ENCODE data around the gene IMPA2. TPM values are rescaled to one million over a fixed set of nuclear protein-coding genes. Genes with fewer than 3 reads are reported as not detected.

Gene IMPA2
- total RNA-seq, 2 donors from 2014 or later = 8.4 to 26.6 TPM

- TF ChIP-seq CTCF (IDR thresholded peaks at IDR 0.05) = no peak
- Histone ChIP-seq H3K9me3 (no peaks in the 10 kb centered on the region), H3K4me3 (no peak overlapping the region), H3K27ac (no peak overlapping the region), H3K27me3 (replicated peaks; ENCODE audit: insufficient read depth) (no peaks in the 10 kb centered on the region), H3K4me1 (ENCODE audit: control insufficient read depth in 1 of 2, low read depth in 2 of 2) (peaks cover 0 to 12% of the 10 kb centered on the region in 2 donors), H3K36me3 (no peaks in the 10 kb centered on the region)
- DNase-seq (ENCODE audit: low spot score) = no peak
- ATAC-seq (ENCODE audit: insufficient number of reproducible peaks, low FRiP score, low read depth) = no peak
Measured at GRCh38 chr18:11985586-11985985, 4.3 kb downstream of the IMPA2 start.

GRCh38 chr18:11986061-11986460 is 4.8 kb downstream of the IMPA2 start:
- no peak for TF ChIP-seq CTCF (IDR thresholded peaks at IDR 0.05)
- Histone ChIP-seq H3K9me3 (no peaks in the 10 kb centered on the region), H3K27me3 (replicated peaks; ENCODE audit: insufficient read depth) (no peaks in the 10 kb centered on the region), H3K4me1 (ENCODE audit: control insufficient read depth in 1 of 2, low read depth in 2 of 2) (peaks cover 0 to 12% of the 10 kb centered on the region in 2 donors), H3K36me3 (no peaks in the 10 kb centered on the region), H3K27ac (no peak overlapping the region), H3K4me3 (no peak overlapping the region)
- DNase-seq (ENCODE audit: low spot score) (no peak), ATAC-seq (ENCODE audit: insufficient number of reproducible peaks, low FRiP score, low read depth) (no peak)

- Histone ChIP-seq H3K9me3 (no peaks in the 10 kb centered on the region), H3K27ac (no peak overlapping the region), H3K36me3 (no peaks in the 10 kb centered on the region), H3K4me1 (ENCODE audit: control insufficient read depth in 1 of 2, low read depth in 2 of 2) (peaks cover 0 to 6% of the 10 kb centered on the region in 2 donors), H3K27me3 (replicated peaks; ENCODE audit: insufficient read depth) (no peaks in the 10 kb centered on the region), H3K4me3 (no peak overlapping the region)
- no peak for TF ChIP-seq CTCF (IDR thresholded peaks at IDR 0.05)
- ATAC-seq (ENCODE audit: insufficient number of reproducible peaks, low FRiP score, low read depth) = no peak
- DNase-seq (ENCODE audit: low spot score) = no peak
Measured at GRCh38 chr18:11987527-11987926, 6.2 kb downstream of the IMPA2 start.

- ATAC-seq (ENCODE audit: insufficient number of reproducible peaks, low FRiP score, low read depth) (no peak), DNase-seq (ENCODE audit: low spot score) (no peak)
- Histone ChIP-seq H3K9me3 (no peaks in the 10 kb centered on the region), H3K27me3 (replicated peaks; ENCODE audit: insufficient read depth) (no peaks in the 10 kb centered on the region), H3K36me3 (no peaks in the 10 kb centered on the region), H3K4me1 (ENCODE audit: control insufficient read depth in 1 of 2, low read depth in 2 of 2) (no peaks in the 10 kb centered on the region), H3K4me3 (no peak overlapping the region), H3K27ac (no peak overlapping the region)
- no peak for TF ChIP-seq CTCF (IDR thresholded peaks at IDR 0.05)
Measured at GRCh38 chr18:11989174-11989573, 7.9 kb downstream of the IMPA2 start.

GRCh38 chr18:11989966-11990380 is 8.7 kb downstream of the IMPA2 start:
- Histone ChIP-seq H3K27ac (no peak overlapping the region), H3K36me3 (no peaks in the 10 kb centered on the region)

More at GRCh38 chr18:11989966-11990380, 8.7 kb downstream of the IMPA2 start:
- ATAC-seq (ENCODE audit: insufficient number of reproducible peaks, low FRiP score, low read depth) (no peak), DNase-seq (ENCODE audit: low spot score) (no peak)
- no peaks in the 10 kb centered on the region for H3K4me1 ChIP-seq (ENCODE audit: control insufficient read depth in 1 of 2, low read depth in 2 of 2)
- no peaks in the 10 kb centered on the region for H3K9me3 ChIP-seq
- no peak for TF ChIP-seq CTCF (IDR thresholded peaks at IDR 0.05)
- H3K4me3 ChIP-seq = no peak overlapping the region
- no peaks in the 10 kb centered on the region for H3K27me3 ChIP-seq (replicated peaks; ENCODE audit: insufficient read depth)

Data from thoracic aorta (tissue), 2 donors.